PC-9 (cell line): Measurements from ENCODE around the gene ASCC1.

Source experiments
- EZH2 ChIP-seq: fragments of 200-600 bp; sonication (generic); IDR thresholded peaks from 2 replicates; pipeline ENCODE4 v1.8.0; 2017; ENCODE audit warnings: antibody characterized with exemption, low read depth
- TF ChIP-seq, protein P1 (sequence below): fragments of 200-600 bp; sonication (generic); conservative IDR thresholded peaks from 2 replicates; pipeline ENCODE4 v1.6.1; 2017; ENCODE audit warnings: mixed run types, antibody characterized with exemption, mild to moderate bottlenecking, moderate library complexity

DNA sequence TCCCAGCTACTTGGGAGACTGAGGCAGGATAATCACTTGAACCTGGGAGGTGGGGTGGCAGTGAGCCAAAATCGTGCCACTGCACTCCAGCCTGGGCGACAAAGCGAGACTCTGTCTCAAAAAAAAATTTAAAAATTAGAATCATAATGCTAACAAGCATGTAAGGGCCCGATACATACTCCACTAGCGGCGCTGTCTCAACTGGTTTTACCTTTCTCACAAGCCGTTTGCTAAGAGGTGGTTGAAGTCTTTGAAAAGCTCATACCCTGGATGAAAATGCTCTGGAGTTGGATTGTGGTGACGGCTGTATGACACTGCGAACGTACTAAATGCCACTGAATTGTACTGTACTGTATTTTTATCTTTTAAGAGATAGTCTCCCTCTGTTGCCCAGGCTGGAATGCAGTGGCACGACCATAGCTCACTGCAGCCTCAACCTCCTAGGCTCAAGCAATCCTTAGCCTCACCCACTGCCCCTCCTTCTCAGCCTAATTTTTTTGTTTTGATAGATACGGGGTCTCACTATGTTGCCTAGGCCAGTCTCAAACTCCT is 157.7 kb downstream of the ASCC1 start:
- TF ChIP-seq, protein P1, sequence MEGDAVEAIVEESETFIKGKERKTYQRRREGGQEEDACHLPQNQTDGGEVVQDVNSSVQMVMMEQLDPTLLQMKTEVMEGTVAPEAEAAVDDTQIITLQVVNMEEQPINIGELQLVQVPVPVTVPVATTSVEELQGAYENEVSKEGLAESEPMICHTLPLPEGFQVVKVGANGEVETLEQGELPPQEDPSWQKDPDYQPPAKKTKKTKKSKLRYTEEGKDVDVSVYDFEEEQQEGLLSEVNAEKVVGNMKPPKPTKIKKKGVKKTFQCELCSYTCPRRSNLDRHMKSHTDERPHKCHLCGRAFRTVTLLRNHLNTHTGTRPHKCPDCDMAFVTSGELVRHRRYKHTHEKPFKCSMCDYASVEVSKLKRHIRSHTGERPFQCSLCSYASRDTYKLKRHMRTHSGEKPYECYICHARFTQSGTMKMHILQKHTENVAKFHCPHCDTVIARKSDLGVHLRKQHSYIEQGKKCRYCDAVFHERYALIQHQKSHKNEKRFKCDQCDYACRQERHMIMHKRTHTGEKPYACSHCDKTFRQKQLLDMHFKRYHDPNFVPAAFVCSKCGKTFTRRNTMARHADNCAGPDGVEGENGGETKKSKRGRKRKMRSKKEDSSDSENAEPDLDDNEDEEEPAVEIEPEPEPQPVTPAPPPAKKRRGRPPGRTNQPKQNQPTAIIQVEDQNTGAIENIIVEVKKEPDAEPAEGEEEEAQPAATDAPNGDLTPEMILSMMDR, result no peak
- TF ChIP-seq EZH2, result no peak
